Measurements from ENCODE around the gene POU2F3.
A peak's percentile ranks its signal among the peaks of the same experiment; 100 is the strongest.
"Not testable (repeated sequence)": the region's sequence is repeated elsewhere in the genome, so short reads cannot be mapped to it uniquely, and the experiment has no call there.

Gene POU2F3

GRCh38 chr11:120228794-120229384 is 11.1 kb upstream of the POU2F3 start:
- DNase-seq = no peak

- peak in 1 of 2 donors; percentile 22 for DNase-seq
These were observed 10.2 kb upstream of the POU2F3 start for GRCh38 chr11:120229451-120230424.

GRCh38 chr11:120230433-120231071 is 9.4 kb upstream of the POU2F3 start:
- no peak for DNase-seq

- no peak for DNase-seq
These were observed 8.0 kb upstream of the POU2F3 start for GRCh38 chr11:120231963-120232362.

- DNase-seq = no peak
These were observed 6.6 kb upstream of the POU2F3 start for GRCh38 chr11:120233207-120233803.

- peak; percentile 32 to 39 for DNase-seq
These were observed 4.8 kb upstream of the POU2F3 start for GRCh38 chr11:120235024-120235628.

- DNase-seq = no peak
These were observed 3.5 kb upstream of the POU2F3 start for GRCh38 chr11:120236169-120237107.

- DNase-seq = no peak
These were observed 846 bp upstream of the POU2F3 start for GRCh38 chr11:120238968-120239620.

GRCh38 chr11:120240866-120241265 is 926 bp downstream of the POU2F3 start:
- no peak for DNase-seq

GRCh38 chr11:120241277-120241676 is 1.3 kb downstream of the POU2F3 start:
- no peak for DNase-seq

GRCh38 chr11:120243221-120243620 is 3.3 kb downstream of the POU2F3 start:
- DNase-seq = no peak

GRCh38 chr11:120244476-120245365 is 4.8 kb downstream of the POU2F3 start:
- no peak for DNase-seq

- DNase-seq = no peak
These were observed 5.5 kb downstream of the POU2F3 start for GRCh38 chr11:120245434-120245833.

- DNase-seq = no peak
These were observed 8.8 kb downstream of the POU2F3 start for GRCh38 chr11:120248551-120249278.

- DNase-seq = no peak
These were observed 9.6 kb downstream of the POU2F3 start for GRCh38 chr11:120249279-120250262.

GRCh38 chr11:120253377-120253776 is 13.4 kb downstream of the POU2F3 start:
- not testable (repeated sequence) for DNase-seq

GRCh38 chr11:120254788-120255518 is 15.0 kb downstream of the POU2F3 start:
- no peak for DNase-seq
